HL-60/S4 (cell line): Measurements from ENCODE around the gene ATG5.
"Not testable (repeated sequence)": the region's sequence is repeated elsewhere in the genome, so short reads cannot be mapped to it uniquely, and the experiment has no call there.

ENCODE experiments used
- in situ Hi-C: fragments of 300-500 bp; cut with MboI; formaldehyde crosslinking; loops from 2 replicates; pipeline ENCODE4 v1.14.3; 2022; ENCODE audit warnings: low sequenced_read_pairs

The ATG5 gene

DNA sequence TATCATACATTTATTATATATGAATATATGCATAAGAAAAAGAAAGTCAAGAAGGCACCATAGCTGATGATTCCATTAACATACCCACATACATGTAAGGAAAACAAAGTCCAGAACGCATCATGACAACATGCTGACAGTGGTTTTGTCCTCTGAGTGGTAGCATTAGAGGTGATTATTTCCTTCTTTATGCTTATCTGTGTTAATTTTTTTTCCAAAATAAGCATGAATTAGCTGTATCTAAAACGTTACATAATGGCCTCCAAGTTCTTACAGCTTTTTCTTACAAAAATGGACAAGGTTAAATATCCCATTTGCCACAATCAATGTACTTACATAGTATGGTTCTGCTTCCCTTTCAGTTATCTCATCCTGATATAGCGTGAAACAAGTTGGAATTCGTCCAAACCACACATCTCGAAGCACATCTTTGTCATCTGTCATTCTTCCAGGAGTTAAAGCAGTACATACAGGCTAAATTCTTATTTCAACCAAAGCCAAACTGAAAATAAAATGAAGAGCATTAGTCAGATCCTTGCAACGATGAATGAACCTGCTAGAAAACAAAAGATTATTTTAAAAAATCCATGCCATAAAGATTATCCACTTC, 9.7 kb downstream of the ATG5 start:
- in situ Hi-C loops, result no loop called here

DNA sequence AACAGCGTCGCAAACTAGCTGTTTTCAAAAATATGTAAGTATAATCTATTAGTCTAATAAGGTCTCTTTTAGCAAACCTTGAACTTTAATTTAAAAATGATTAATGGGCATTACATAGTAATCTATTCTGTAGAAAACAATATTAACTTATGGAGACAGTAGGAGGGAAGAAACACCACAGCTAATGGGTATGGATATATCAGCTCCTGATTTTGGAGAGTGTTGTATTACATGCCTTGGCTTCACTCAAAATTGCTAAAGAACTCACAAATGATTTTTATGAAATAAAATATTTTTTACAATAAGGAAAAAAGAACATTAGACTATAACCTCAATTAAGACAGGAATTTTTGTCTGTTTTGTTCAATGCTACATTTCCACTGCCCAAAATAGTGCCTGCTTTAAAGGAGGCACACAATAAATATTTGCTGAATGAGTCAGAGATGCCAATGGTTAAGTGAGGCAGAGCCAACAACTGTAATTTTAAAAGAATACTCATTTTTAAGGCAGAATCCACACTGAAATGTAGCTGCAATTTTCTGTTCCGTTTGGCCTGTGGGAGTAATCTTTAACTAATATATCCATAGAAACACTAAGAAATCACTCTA, 15.7 kb downstream of the ATG5 start:
- in situ Hi-C loops, result no loop called here

DNA sequence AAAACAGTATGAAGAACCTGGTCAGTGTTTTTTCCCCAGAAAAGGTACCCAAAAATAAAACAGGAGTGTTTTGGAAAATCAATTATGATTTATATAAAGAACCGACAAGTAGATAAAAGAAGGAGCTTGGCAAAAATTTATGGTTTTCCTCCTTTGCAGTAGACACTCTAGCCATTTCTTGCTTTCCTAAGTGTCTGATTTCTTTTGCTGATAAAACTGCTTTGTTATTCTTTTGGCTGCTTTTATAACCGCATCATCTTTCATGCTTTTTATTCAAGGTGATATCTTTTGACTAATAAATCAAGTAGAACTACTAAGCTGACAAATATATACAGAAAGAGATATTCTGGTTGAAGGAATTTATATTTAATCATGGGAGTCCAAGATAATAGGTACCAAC, 16.6 kb downstream of the ATG5 start:
- in situ Hi-C loops, result no loop called here

DNA sequence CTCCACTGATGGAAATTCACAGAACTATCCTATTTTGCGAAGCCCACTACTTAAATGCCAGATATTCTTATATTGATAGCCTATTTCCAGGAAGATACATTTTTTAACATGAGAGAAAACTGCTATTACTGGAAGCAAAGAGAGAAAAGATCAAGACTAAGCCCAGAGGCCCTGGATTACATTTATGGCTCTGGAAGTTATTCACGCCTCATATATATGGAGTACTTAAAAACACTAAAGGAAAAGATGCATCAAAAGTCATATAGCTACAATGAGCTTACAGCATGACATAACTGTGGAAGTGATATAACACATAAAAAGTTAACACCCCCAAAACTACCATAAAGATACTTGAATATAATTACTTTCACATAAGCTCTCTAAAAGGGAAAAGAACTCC, 19.8 kb downstream of the ATG5 start:
- in situ Hi-C loops, result no loop called here

DNA sequence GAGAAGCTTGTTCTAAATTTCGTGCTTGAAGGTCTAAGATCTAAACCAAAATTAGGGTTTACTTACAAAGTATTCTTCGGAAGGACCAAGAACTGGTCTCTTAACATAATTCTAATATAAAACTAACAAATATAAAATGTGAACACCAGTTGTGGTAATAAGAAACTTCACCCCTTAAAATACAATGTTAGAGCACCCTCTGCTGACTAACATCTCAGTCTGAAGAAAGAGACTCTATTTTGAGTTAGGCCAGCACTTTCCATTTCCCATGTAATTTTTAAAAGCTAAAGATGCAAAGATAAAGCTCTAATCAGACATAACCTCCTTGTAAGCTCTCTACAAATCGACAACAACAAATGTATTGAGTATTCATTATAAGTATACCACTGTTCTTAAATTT, 24.6 kb downstream of the ATG5 start:
- in situ Hi-C loops, result no loop called here

DNA sequence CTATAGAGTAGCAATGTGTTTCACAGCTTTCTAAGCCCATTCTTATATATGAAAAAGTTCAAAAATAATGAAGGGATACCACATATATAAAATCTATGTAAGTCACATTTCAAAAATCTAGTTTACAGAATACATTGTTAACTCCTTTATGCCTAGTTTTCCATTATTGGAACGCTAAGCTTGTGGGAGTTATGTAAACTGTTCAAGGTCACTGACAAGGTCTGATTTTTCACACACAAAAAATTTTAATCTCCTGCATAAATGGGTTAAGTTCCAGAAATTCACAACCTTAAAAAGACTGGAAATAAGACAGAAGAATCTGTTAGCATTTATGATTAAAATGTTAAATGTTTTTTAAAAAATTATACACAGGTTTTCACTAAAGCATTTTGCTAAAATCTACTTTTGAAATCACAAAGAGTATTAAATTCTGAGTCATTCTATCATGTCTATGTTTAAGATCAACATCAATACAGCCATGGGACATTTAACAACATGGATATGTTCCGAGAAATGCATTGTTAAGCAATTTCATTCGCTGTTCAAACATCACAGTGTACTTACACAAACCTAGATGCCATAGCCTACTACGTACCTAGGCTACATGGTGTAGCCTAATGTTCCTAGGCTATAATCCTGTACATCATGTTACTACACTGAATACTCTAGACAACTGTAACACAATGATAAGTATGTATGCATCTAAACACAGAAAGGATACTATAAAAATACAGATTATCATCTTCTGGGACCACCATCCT, 25.4 kb downstream of the ATG5 start:
- in situ Hi-C loops, result no loop called here

DNA sequence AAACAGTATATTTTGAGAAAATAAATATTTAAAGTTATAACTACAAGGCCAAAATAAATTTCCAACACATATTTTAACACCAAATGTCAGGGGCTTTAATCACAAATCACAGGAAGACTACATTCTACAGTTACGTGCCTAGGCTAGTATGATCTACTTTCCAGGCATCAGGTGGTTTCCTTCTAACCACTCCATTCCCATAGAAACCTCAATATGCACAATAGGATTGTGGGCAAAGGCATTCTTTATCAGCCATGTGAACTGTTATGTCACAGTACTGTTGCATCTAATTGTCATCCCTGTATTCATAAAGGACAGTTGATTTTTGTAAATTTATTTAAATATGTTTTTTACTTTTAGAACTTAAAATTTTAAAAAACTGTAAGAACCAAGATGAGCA, 32.4 kb downstream of the ATG5 start:
- in situ Hi-C loops, result no loop called here

DNA sequence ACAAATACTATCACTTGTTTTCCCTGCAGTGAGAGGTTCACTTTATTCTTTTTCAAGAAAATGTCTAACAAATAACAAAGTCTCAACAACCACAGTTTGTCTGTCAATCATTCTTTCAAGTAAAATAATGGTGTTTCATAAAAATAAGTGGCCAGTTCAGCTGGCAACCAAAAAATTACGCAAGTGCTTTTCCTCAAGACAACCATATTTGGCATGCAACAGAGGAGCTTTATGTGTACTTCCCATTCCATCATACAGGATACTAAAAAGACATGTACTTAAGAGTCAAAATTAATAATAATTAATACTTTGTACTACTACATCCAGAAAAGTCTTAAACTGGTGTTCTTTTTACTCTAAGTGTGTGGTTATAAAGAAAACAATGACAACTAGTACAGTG, 34.6 kb downstream of the ATG5 start:
- in situ Hi-C loops, result no loop called here

DNA sequence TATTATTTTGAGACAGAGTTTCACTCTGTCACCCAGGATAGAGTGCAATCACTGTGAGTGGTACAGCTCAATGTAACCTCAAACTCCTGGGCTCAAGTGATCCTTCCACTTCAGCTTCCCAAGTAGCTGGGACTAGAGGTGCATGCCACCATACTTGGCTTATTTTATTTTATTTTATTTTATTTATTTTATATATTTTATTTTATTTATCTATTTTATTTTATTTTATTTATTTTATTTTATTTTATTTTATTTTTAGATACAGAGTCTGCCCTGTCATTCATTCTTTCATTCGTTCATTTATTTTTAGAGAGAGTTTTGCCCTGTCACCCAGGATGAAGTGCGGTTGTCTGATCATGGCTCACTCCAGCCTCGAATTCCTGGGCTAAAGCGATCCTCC, 35.5 kb downstream of the ATG5 start:
- in situ Hi-C loops, result no loop called here

DNA sequence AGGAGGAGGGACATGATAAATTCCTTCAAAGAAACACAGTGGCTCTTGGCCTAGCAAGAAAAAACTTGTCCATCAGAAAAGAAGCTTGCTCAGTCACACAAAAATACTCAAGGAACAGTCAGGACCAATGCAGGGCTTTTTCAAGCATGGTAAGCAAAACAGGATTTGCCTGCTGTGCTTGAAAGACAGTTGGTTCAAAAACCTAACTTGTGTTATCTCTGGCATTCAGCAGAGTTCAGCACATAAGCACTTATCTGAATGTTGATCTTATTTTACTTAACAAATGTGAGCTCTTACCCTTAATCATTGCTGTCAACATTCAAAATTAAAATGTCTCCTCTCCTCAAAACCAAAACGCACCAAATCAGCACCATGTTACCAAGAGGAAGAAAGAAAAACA, 38.3 kb downstream of the ATG5 start:
- in situ Hi-C loops, result no loop called here

DNA sequence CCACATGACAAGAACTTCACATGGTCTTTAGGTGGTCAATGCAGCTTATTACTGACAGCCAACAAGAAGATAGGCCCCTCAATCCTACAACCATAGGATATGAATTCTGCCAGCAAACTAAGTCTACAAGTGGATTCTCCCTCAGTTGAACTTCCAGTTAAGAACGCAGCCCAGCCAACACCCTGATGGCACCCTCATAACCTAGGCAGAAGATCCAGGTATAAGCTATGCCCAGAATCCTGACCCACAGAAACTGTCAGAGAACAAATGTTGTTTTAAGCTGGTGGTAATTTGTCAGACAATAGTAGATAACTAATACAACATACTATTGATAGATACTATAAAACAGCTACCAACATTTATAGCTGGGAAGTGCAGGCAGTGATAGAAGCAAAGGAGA, 38.8 kb downstream of the ATG5 start:
- in situ Hi-C loops, result no loop called here

DNA sequence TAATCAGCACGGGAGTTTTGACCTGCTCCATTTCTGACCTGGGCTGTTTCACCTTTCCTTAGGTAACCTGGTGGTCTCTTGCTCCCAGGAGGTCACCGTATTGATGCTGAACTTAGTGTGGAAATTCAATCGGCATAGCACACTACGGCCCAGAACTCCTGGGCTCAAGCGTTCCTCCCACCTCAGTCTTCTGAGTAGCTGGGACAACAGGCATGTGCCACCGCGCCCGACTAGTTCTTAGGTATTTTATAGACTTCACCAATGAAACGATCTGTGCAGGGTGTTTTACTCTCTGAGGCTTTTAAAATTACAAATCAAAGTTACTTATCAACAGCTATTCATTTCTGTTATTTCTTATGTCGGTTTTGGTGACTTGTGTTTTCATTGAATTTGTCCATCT, 42.1 kb downstream of the ATG5 start:
- in situ Hi-C loops, result no loop called here

DNA sequence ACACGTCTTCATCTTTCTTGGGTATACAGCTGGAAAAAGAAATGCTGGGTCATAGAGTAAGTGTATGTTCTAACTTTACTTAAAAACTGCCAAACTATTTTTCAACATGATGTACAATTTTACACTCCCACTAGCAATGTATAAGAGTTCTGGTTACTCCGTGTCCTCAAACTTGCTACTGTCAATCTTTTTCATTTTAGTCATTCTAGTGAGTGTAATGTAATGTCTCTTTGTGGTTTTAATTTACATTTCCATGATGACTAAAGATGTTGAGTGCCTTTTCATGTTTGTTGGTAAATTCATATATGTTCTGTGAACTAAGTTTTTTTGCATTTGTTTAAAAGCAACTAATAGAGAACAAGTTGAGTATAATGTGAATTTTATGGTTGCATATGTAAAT, 43.9 kb downstream of the ATG5 start:
- in situ Hi-C loops, result no loop called here

DNA sequence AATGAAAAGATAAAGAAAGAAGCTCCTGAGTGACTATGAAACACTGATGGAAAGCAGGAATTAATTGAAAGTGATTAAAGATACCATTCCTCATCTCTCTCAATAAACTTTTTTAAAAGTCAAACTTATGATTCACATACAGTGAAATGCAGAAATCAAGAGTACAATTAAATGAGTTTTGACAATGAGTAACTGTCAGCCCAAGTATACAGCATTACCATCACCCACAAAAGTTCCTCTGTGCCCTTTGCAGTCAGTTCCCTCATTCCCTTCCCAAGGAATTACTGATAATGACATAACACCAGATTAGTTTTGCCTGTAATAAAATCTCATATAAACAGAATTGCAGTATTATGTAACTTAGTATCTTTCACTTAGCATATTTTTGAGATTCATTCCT, 44.5 kb downstream of the ATG5 start:
- in situ Hi-C loops, result no loop called here

DNA sequence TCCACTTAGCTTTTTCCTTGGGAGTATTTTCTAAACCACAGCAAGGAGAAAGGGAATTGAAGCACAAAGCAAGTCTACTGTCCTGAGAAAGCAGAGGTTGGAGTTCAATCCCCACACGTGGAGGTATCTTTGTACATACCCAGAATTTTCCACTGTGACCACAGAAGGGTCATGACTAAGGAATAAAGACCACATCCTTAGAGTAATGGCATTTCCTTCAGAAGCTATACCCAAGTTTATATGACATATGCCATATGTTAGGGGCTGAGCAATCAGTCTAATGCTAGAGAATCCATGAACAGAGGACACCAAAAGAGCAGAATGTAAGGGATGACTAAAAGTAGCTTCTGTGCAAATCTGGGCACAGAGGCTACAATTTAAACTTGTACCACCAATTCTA, 46.4 kb downstream of the ATG5 start:
- in situ Hi-C loops, result no loop called here

DNA sequence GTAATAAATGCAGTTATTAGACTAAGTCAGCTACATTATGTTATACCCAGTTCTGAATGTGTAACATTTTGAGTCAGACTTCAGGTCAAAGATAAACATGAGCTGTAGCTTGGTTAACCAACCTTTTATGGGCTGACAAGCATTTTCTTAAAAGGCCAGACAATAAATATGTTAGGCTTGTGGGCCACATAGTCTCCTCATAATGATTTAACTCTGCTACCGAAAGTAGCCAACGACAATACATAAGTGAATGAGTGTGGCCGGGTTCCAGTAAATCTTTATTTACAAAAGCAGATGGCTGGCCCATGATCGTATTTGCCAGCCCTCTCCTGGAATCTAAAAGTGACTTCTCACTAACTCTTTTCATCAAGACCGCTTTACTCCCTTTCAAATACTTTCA, 49.9 kb downstream of the ATG5 start:
- in situ Hi-C loops, result no loop called here

DNA sequence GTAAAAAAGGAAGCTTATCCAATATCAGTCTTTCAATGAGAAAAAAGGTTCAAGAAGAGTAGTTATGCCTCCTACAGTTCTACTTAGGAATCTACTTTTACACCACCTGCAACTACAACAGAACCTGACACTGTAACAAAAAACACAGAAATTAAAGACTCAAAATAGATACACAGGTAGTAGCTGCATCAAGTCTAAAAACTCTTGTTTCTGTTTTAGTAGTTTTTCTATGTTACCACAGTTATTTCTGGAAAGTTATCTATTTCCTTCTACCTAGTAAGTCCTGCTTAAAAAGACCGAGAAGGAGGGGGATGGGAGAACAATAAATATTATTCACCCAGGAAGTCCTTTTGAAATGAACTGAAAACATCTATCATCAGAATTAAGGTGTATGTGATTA, 52.5 kb downstream of the ATG5 start:
- in situ Hi-C loops, result no loop called here

DNA sequence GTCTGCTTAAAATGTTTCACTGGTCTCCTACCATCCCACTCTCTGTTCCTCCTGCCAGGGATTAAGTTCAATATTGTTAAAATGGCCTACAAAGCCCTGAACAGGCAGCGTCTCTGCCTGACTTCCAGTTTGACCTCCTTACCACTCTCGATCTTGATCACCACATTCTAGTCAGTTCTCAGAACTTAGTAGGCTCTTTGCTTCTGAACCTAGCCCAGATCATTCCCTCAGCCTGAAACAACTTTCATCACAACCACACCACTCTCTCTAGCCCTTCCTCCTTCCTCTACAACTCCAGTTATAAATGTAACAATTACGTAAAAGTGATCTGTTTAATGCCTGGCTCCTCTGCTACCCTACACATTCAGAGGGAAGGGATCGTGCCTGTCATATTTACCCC, 53.3 kb downstream of the ATG5 start:
- in situ Hi-C loops, result no loop called here

DNA sequence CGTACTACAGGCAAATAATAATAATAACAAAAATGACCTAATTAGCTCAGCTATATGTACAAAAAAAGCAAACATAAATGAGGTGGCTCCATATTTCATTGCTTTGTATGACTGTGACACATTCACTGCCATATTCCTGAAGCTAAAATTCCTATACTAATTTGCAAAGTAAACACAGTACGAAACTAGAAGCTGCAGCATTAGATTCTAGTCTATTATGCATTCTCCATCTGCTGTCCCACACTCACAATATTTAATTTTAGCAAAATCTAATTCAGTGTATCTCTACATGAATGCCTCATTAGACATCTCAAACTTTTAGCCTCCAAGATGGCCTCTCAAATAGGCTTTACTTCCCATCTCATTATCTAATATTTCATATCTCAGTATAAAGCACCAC, 55.1 kb downstream of the ATG5 start:
- in situ Hi-C loops, result no loop called here

DNA sequence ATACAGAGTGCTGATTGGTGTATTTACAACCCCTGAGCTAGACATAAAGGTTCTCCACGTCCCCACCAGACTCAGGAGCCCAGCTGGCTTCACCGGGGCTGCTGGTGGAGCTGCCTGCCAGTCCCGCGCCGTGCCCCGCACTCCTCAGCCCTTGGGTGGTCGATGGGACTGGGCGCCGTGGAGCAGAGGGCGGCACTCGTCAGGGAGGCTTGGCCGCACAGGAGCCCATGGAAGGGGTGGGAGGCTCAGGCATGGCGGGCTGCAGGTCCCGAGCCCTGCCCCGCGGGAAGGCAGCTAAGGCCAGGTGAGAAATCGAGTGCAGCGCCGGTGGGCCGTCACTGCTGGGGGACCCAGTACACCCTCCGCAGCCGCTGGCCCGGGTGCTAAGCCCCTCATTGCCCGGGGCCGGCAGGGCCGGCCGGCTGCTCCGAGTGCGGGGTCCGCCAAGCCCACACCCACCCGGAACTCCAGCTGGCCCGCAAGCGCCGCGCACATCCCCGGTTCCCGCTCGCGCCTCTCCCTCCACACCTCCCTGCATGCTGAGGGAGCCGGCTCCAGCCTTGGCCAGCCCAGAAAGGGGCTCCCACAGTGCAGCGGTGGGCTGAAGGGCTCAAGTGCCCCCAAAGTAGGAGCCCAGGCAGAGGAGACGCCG, 56.2 kb downstream of the ATG5 start:
- in situ Hi-C loops, result not testable (repeated sequence)

DNA sequence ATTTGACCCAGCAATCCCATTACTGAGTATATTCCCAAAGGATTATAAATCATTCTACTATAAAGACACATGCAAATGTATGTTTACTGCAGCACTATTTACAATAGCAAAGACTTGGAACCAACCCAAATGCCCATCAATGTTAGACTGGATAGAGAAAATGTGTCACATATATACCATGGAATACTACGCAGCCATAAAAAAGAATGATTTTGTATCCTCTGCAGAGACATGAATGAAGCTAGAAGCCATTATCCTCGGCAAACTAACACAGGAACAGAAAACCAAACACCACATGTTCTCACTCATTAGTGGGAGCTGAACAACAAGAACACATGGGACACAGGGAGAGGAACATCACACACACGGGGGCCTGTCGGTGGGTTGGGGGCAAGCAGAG, 57.1 kb downstream of the ATG5 start:
- in situ Hi-C loops, result not testable (repeated sequence)

DNA sequence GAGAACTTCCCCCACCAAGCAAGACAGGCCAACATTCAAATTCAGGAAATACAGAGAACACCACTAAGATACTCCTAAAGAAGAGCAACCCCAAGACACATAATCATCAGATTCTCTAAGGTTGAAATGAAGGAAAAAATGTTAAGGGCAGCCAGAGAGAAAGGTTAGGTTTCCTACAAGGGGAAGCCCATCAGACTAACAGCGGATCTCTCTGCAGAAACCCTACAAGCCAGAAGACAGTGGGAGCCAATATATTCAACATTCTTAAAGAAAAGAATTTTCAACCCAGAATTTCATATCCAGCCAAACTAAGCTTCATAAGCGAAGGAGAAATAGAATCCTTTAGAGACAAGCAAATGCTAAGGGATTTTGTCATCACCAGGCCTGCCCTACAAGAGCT, 61.1 kb downstream of the ATG5 start:
- in situ Hi-C loops, result not testable (repeated sequence)
